ENCODE measurements around the gene IL17RB. TPM values are rescaled to one million over a fixed set of nuclear protein-coding genes. Genes with fewer than 3 reads are reported as not detected.

The IL17RB gene
- total RNA-seq (1 to 10 TPM in 1 of 2 donors, under 1 TPM in 1; 0.88 to 6.3 TPM), polyA plus RNA-seq (1 to 10 TPM; 2.5 to 7.4 TPM)
- long read RNA-seq, donor 1 = 0 reads
- long read RNA-seq, donor 2, partial matches to known transcripts = 5 of 5 reads
- long read RNA-seq, donor 2, other reads (novel, unspliced or antisense) = 0 of 5 reads
- long read RNA-seq, donor 3, partial matches to known transcripts = 22 of 22 reads
- long read RNA-seq, donor 3, other reads (novel, unspliced or antisense) = 0 of 22 reads
- long read RNA-seq, donor 4 = 0 reads
- long read RNA-seq, donor 5, partial matches to known transcripts = 21 of 21 reads
- long read RNA-seq, donor 5, other reads (novel, unspliced or antisense) = 0 of 21 reads

DNA sequence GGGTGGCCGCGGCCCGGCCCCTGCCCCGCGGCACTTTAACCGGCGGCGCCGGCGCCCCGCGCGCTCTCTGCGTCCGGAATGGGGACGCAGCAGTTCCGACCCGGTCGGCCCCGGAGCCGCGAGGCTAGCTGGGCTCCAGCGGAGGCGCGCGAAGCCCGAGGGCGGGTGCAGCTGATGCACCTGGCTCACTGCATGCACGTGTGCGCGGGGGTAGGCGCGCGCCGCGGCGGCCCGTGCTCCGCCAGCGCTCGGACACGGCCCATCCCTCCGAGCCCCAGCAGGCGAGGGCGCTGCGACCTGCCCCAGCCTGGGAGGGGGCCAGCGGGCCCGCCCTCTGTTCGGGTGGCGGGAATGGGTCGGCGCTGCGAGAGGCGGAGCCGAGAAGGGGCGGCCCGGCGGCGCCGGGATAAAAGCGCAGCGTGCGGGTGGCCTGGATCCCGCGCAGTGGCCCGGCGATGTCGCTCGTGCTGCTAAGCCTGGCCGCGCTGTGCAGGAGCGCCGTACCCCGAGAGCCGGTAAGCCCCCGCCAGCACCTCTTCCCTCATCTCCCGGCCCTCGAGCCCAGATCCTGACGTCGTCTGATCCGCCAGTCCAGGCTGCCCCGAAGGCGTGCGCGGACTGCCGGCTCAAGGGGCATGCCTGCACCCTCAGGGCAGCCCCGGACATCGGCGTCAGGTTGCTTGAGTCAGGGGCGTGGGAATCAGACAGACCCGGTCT lies at the start of gene IL17RB, which contains the start of gene CHDH:
TSS of gene IL17RB (plus strand) at position 435 of the 717 bp plus-strand sequence. CDS start at position 456, 21 bp downstream.
TSS of gene CHDH (minus strand) at position 286 of the 717 bp plus-strand sequence. CDS start 22,411 bp downstream, outside the sequence.
- peak within 1 kb of the TSS; percentile 58 for H3K4me3 ChIP-seq
- peaks cover 0 to 20% (median 7%) of the 10 kb centered on the region in 5 donors for H3K4me1 ChIP-seq (ENCODE audit: control insufficient read depth in 5 of 5, insufficient read depth in 5 of 5, low read length in 5 of 5)
- TF ChIP-seq CTCF (IDR thresholded peaks at IDR 0.05; ENCODE audit: control extremely low read depth, extremely low read depth) = no peak
- DNase-seq (peak; percentile 53 to 74 (median 71)), ATAC-seq (ENCODE audit: insufficient read depth, low FRiP score) (peak; percentile 86)
- H3K9ac ChIP-seq (ENCODE audit: insufficient read depth in 1 of 2, low read length in 2 of 2) = peak within 1 kb of the TSS; percentile 43 to 47
- peak within 1 kb of the TSS; percentile 22 to 83 for H3K27ac ChIP-seq (ENCODE audit: low read depth in 1 of 2, low read length in 1 of 2)
- H3K27me3 ChIP-seq (ENCODE audit: control insufficient read depth in 3 of 3, insufficient read depth in 3 of 3, low read length in 2 of 3) = peaks cover 0 to 9% (median 8%) of the 10 kb centered on the region in 3 donors
- no peaks in the 10 kb centered on the region for H3K36me3 ChIP-seq (ENCODE audit: control insufficient read depth in 4 of 4, insufficient read depth in 4 of 4, low read length in 4 of 4)
- no peaks in the 10 kb centered on the region for H3K9me3 ChIP-seq (ENCODE audit: control insufficient read depth in 4 of 4, insufficient read depth in 3 of 4, low read length in 3 of 4)
- 3% methylated on average over 67 to 91 of the region's 91 CpGs for WGBS, 2 donors

DNA sequence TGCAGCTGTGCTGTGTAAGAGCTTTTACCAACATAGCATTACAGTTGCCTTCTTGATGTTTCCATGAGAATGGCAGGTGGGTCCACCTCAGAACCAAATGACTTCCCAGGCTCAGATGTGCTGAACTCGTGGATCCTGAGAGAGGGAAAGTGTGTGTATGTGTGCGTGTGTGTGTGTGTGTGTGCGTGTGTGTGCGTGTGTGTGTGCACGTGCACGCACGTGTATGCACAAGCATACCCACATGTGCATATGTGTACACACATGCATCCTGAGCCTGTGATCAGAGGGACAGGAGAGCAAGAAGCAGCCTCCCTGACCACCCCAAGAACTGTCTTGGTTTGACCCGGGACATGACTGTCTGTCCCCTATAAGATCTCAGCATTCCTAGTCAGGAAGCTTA lies 48.2 kb upstream of the IL17RB start:
- no peak overlapping the region for H3K4me3 ChIP-seq
- no peak overlapping the region for H3K9ac ChIP-seq (ENCODE audit: insufficient read depth in 1 of 2, low read length in 2 of 2)
- H3K4me1 ChIP-seq (ENCODE audit: control insufficient read depth in 5 of 5, insufficient read depth in 5 of 5, low read length in 5 of 5) = peaks cover 0 to 6% (median 0%) of the 10 kb centered on the region in 5 donors
- ATAC-seq (ENCODE audit: insufficient read depth, low FRiP score) = no peak
- 82 to 86% methylated on average over 8 of the region's 8 CpGs for WGBS, 2 donors
- no peaks in the 10 kb centered on the region for H3K9me3 ChIP-seq (ENCODE audit: control insufficient read depth in 4 of 4, insufficient read depth in 3 of 4, low read length in 3 of 4)
- TF ChIP-seq CTCF (IDR thresholded peaks at IDR 0.05; ENCODE audit: control extremely low read depth, extremely low read depth) = no peak
- H3K27me3 ChIP-seq (ENCODE audit: control insufficient read depth in 3 of 3, insufficient read depth in 3 of 3, low read length in 2 of 3) = no peaks in the 10 kb centered on the region
- DNase-seq = no peak
- no peak overlapping the region for H3K27ac ChIP-seq (ENCODE audit: low read depth in 1 of 2, low read length in 1 of 2)
- peaks cover 0 to 33% (median 8%) of the 10 kb centered on the region in 4 donors for H3K36me3 ChIP-seq (ENCODE audit: control insufficient read depth in 4 of 4, insufficient read depth in 4 of 4, low read length in 4 of 4)

DNA sequence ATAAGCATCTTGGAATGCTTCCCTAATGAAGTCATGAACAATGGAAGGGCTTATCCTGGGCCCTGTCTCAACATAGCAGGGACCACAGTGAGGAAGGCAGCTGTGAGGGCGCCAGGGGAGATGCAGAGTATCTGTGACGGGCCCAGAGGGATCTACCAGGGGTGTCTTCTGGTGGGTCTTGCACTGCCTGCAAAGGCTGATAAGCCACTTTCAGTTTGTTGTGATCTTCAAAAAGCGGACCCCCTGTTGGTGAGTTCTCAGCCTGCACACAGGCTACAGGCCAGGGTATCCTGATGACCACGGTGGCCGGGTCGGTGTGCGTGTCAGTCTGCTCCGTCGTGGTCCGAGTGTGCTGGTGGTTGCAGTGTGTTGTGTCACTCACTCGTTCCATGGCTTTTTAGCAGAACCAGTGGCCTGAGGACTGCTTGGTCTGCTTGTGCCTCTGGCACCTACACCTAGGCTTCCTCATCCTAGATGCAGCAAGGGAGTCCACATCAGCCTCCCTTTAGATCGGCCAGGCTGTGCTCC lies 47.0 kb upstream of the IL17RB start:
- H3K27ac ChIP-seq (ENCODE audit: low read depth in 1 of 2, low read length in 1 of 2) = no peak overlapping the region
- no peak overlapping the region for H3K9ac ChIP-seq (ENCODE audit: insufficient read depth in 1 of 2, low read length in 2 of 2)
- H3K27me3 ChIP-seq (ENCODE audit: control insufficient read depth in 3 of 3, insufficient read depth in 3 of 3, low read length in 2 of 3) = no peaks in the 10 kb centered on the region
- no peak for ATAC-seq (ENCODE audit: insufficient read depth, low FRiP score)
- no peak for DNase-seq
- no peak overlapping the region for H3K4me3 ChIP-seq
- TF ChIP-seq CTCF (IDR thresholded peaks at IDR 0.05; ENCODE audit: control extremely low read depth, extremely low read depth) = no peak
- no peaks in the 10 kb centered on the region for H3K9me3 ChIP-seq (ENCODE audit: control insufficient read depth in 4 of 4, insufficient read depth in 3 of 4, low read length in 3 of 4)
- H3K36me3 ChIP-seq (ENCODE audit: control insufficient read depth in 4 of 4, insufficient read depth in 4 of 4, low read length in 4 of 4) = peaks cover 0 to 30% (median 8%) of the 10 kb centered on the region in 4 donors
- peaks cover 0 to 6% (median 0%) of the 10 kb centered on the region in 5 donors for H3K4me1 ChIP-seq (ENCODE audit: control insufficient read depth in 5 of 5, insufficient read depth in 5 of 5, low read length in 5 of 5)
- 96 to 97% methylated on average over 12 of the region's 12 CpGs for WGBS, 2 donors
